HG03442 (cell line): ENCODE results near the gene CD22.

Experiments used
- ATAC-seq: cut with Tn5 transposase; IDR thresholded peaks from one replicate; pipeline ENCODE4 v1.9.1; 2021; ENCODE audit warnings: mild to moderate bottlenecking, moderate library complexity; ENCODE audit not compliant: unreplicated experiment

CD22 gene

DNA sequence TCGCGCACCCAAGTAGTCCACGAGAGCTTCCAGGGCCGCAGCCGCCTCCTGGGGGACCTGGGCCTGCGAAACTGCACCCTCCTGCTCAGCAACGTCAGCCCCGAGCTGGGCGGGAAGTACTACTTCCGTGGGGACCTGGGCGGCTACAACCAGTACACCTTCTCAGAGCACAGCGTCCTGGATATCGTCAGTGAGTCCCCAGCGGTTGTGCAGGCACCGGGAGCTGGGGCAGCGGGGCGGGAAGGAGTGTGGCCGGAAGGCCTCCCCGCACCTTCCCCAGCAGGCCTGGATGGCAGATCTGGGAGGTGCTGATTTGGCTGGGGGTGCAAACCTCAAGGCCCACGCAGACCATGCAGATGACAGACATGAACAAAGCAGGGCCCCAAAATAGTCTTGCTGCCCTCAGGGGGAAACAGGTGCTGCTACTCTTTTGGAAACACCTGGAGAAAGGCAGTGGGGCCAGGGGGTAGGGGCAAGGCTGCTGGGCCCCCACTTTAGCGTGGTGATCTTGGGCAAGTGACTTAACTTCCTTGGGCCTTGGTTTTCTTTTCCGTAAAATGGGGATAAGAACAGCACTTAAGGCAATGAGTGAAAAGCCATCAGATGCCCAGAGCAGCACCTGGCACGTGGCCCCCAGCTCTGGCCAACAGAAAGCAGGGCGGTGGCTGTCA, 33.1 kb upstream of the CD22 start:
- no peak for ATAC-seq

DNA sequence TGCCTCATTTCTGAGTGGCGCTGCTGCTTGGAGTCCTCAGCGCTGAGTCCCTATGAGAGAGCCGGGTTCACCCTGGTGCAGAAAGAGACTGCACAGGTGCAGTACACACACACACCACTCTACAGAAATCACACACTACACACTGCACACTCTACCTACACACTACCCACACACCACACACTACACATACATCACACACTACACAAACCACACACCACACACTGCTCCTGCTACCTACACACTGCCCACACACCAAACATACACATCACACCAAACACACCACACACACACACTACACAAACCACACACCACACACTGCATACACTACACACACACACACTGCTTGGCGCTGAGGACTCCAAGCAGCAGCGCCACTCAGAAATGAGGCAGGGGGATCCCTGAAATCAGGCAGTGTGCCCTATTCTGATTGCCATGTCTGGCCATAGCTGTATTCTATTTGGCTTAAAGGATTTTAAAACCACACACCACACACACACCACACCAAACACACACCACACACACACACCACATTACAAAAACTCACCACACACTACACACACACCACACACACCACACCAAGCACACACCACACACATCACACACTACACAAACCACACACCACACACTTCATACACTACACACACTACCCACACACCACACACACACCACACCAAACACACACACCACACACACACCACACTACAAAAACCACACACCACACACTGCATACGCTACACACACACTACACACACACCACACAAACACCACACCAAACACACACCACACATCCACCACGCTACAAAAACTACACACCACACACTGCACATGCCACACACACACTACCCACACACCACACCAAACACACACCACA, 32.1 kb upstream of the CD22 start:
- ATAC-seq, result no peak

DNA sequence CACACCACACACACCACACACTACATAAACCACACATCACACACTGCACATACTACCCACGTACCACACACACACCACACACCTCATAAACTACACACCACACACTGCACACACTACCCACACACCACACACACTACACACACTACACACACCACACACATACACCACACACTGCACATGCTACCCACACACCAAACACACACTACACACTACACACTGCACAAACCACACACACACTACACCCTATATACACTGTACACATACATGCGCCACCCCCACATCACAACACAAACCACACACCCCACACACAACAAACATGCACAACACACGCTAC, 31.5 kb upstream of the CD22 start:
- no peak for ATAC-seq

DNA sequence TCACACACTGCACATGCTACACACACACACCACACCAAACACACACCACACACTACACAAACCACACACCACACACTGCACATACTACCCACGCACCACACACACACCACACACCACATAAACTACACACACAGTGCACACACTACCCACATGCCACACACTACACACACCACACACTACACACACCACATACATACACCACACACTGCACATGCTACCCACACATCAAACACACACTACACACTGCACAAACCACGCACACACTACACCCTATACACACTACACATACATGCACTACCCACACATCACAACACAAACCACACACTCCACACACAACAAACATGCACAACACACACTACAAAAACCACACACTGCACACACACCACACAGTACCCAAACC, 31.1 kb upstream of the CD22 start:
- no peak for ATAC-seq

DNA sequence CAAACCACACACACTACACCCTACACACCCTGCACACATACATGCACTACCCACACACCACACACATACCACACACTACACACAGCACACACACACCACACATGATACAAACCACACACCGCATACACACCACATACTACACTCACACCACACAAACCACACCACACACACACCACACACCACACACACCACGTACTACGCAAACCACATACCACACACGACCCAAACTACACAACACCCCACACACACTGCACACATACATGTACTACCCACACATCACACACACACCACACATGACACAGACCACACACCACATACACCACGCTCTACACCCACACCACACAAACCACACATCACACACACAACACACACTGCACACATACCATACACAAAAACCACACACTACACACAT, 30.4 kb upstream of the CD22 start:
- ATAC-seq, result no peak

DNA sequence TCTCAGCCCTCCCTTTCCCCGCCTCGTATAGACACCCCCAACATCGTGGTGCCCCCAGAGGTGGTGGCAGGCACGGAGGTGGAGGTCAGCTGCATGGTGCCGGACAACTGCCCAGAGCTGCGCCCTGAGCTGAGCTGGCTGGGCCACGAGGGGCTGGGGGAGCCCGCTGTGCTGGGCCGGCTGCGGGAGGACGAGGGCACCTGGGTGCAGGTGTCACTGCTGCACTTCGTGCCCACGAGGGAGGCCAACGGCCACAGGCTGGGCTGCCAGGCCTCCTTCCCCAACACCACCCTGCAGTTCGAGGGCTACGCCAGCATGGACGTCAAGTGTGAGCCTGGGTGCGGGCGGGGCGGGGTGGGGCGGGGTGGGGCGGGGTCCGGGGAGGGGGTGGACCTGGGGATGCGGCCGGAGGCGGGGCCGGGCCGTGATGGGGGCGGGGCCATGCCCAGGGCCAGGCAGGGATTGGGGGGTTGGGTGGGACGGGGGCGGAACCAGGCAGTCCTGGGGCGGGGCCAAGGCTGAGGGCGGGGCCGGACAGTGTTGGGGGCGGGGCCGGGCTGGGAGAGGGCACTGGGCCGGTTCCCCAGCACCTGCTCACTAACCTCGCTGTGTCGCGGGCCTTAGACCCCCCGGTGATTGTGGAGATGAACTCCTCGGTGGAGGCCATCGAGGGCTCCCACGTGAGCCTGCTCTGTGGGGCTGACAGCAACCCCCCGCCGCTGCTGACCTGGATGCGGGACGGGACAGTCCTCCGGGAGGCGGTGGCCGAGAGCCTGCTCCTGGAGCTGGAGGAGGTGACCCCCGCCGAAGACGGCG, 29.3 kb upstream of the CD22 start:
- no peak for ATAC-seq

DNA sequence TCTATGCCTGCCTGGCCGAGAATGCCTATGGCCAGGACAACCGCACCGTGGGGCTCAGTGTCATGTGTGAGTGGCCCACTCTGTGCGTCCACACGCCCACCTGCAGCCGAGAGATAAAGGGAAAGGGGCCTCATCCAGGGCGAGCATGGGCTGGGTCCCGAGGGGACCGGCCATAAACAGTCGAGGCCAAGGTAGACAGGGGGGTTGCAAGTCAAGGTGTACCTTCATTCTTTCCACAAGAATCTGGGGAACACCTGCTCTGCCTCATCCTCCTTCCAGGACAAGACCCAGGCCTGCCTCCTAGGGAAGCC, 28.7 kb upstream of the CD22 start:
- ATAC-seq, result no peak

DNA sequence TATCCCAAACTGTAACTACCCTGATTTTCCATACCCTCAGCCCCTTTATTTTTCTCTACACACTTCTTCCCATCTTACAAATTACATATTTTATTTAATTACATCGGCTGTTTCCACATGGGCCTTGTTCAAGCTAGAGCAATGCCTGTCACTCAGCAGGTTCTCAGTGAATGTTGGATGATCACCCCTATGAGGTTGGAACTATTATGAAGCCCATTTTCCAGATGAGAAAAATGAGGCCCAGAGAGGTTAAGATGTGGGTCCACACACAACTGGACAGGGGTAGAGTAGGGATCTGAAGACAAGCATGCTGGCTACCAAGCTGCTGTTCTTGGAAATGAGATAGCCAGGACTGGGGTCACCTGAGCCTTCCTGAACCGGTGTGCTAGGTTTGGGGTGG, 27.0 kb upstream of the CD22 start:
- ATAC-seq, result no peak

DNA sequence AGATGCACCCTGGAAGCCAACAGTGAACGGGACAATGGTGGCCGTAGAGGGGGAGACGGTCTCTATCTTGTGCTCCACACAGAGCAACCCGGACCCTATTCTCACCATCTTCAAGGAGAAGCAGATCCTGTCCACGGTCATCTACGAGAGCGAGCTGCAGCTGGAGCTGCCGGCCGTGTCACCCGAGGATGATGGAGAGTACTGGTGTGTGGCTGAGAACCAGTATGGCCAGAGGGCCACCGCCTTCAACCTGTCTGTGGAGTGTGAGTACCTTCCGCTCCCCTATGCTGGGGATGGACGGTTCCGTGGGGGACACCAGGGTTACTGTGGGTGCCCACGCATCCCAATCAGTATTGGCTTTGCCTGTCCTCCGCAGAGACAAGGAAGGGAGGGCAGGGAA, 26.5 kb upstream of the CD22 start:
- no peak for ATAC-seq

DNA sequence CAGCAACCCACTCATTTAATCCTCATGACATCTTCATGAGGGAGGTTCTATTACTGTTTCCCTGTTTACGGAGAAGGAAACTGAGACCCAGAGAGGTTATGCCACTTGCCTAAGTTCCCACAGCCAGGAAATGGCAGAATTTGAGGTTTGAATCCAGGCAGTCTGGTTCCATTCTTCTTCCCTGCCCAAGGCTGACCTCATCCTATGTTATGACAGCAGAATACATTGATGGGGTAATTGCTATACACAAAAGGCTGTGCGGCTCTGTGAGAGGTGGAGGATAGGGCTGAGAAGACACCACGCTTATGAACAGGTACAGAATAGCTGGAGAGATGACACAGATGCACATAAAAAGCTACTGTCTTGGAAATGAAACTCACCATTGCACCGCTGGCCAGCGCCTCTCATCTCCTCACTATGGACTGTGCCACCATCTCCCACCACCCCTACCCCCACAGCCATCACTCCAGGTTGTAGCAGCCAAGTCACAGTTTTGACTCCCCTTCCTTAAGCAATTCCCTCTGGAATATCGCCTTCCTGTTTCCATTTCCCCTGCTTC, 25.6 kb upstream of the CD22 start:
- no peak for ATAC-seq

DNA sequence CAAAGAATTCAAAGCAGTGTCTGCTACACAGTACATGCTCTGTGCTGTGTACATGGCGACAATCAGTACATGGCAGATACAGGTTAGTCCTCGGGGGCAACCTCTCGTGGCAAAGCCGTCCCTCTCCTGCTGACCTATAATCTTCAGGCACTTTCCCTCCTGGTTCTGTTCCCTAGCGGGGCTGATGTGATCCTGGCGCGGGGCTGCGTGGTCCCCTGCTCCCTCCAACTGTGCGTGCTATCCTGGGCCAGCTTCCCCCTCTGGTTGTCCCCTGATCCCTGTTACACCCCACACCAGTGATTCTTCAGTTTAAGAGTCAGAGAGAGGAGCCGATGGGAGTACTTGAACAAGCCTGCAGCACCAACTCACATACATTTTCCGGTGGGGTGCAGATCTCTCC, 25.0 kb upstream of the CD22 start:
- no peak for ATAC-seq

DNA sequence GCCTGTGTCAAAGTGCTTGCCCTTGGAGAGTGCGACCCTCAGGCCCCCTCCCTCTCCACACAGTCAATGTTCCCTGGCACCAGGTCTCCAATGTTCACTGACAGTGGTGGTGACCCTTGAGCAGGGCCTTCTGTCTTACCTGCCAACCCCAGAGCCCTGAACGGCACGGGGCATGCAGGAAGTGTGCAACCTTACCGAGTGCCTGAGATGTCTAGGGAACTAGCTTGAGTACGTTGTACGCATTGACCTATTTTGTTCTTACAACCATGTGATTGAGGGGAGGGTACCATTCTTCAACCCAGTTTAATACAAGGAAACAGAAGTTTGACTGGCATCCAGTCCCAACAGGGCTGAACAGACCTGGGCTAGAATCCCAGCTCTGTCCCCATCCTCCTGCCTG, 23.8 kb upstream of the CD22 start:
- ATAC-seq, result no peak

DNA sequence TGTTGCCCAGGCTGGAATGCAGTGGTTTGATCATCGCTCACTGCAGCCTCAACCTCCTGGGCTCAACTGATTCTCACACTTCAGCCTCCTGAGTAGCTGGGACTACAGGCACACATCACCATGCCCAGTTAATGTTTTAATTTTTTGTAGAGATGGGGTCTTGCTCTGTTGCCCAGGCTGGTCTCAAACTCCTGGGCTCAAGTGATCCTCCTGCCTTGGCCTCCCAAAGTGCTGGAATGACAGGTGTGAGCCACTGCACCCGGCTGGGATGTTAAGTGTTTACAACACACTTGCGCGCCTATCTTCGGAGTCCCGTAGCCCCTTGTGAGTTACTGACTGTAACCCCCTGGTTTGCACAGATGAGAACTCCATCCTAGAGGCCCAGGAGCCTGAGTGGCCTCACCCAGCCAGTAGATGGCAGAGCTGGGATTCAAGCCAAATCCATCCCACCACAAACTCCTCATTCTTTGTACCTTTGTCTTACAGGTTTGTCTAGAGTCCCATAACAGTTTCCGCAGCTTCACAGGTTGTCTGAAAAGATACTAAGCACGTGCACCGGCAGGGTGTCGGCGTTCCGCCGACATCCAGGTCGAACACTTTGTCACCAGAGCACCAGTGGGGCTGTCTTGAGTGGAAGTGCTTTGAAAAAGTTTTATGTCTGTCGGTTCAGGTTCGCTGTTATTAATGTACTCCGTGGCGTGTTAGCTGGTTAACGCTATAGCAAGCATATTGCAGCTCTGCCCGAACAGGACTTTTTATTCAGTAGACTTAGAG, 22.3 kb upstream of the CD22 start:
- ATAC-seq, result no peak

DNA sequence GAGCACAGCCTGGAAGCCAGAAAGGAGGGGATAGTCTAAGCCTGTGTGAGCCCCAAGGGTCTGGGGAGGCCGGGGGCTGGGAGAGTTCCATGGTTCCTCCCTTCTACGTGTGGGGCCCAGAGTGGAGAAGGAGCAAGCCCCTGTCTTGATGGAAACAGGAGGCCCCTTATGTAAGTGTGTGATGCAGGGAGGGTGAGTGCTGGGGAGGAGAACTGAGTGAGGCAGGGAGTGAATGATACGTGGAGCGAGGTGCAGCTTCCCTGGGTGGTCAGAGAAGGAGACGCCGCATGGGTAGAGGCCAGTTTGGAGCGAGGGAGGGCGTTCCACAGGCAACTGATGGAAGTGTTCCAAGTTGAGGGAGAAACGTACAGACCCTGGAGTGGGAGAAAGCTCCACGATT, 21.1 kb upstream of the CD22 start:
- no peak for ATAC-seq

DNA sequence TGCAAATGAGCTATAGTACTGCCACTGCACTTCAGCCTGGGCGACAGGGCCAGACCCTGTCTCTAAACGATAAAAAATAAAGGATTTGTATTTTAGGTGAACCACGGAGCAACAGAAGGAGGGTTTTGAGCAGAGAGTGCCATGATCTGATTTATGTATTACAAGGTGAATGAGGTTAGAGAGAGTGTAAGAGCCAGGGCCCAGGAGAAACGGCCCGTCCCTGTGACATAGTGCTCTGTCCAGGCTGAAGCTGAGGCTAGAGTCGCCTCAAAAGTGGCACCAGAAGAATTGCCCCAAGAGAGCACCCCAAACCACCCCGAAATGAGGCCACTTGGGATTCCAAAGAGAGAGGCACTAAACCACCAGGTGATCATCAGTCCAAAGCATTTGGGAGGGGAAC, 20.1 kb upstream of the CD22 start:
- no peak for ATAC-seq

DNA sequence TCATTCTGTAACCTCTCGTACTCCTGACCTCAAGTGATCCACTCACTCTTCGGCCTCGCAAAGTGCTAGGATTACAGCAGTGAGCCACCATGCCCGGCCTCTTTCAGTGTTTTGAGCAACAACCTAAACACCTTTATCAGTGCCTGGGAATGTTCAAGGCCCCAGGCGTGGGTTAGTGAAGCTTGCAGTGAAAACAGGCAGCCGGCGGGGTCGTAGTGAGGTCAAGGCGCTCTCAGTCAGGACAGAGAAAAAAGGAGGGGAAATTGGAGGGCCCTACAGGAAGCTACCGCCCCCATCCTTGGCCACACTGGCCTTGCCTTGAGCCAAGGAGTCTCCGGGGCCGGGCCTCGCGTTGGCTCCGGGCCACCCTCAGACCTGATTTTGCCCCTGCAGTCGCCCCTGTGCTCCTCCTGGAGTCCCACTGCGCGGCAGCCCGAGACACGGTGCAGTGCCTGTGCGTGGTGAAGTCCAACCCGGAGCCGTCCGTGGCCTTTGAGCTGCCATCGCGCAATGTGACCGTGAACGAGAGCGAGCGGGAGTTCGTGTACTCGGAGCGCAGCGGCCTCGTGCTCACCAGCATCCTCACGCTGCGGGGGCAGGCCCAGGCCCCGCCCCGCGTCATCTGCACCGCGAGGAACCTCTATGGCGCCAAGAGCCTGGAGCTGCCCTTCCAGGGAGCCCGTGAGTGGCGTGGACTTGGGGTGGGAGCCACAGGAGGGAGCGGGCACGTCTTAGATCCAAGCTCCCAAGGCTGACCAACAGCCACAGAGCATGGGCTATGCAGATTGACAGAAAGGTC, 19.3 kb upstream of the CD22 start:
- no peak for ATAC-seq

DNA sequence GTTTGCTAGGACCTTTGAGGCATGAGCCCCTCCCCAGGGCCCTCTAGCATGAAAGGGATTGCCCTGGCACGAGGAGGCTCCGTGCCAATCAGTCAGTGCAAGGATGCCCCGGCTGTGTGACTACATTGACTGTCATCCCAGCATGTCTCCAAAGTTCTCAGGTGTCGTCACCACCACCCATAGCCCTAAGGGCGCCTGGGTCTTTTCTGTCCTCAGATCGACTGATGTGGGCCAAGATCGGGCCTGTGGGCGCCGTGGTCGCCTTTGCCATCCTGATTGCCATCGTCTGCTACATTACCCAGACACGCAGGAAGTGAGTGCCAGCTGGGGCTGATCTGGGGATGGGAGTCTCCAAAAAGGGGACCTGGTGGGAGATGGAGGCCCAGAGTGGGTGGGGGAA, 18.7 kb upstream of the CD22 start:
- no peak for ATAC-seq

DNA sequence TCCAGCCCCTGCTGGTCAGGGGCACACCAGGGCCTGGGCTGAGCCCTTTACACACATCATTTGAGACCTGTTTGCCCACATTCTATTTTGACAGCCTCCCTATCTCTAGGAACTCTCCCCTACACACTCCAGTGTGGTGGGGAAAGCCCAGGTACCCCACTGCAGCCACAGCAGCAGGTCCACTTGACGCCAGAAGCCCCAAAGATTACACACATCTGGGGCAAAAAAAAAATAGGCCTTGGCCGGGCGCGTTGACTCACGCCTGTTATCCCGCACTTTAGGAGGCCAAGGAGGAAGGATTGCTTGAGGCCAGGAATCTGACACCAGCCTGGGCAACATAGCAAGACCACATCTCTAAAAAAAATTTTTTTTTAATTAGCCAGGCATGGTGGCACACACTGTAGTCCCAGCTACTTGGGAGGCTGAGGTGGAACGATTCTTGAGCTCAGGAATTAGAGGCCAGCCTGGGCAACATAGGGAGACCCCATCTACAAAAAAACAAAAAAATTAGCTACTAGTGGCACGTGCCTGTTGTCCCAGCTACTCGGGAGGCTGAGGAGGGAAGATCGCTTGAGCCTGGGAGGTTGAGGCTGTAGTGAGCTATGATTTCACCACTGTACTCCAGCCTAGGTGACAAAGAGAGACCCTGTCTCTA, 18.0 kb upstream of the CD22 start:
- no peak for ATAC-seq

DNA sequence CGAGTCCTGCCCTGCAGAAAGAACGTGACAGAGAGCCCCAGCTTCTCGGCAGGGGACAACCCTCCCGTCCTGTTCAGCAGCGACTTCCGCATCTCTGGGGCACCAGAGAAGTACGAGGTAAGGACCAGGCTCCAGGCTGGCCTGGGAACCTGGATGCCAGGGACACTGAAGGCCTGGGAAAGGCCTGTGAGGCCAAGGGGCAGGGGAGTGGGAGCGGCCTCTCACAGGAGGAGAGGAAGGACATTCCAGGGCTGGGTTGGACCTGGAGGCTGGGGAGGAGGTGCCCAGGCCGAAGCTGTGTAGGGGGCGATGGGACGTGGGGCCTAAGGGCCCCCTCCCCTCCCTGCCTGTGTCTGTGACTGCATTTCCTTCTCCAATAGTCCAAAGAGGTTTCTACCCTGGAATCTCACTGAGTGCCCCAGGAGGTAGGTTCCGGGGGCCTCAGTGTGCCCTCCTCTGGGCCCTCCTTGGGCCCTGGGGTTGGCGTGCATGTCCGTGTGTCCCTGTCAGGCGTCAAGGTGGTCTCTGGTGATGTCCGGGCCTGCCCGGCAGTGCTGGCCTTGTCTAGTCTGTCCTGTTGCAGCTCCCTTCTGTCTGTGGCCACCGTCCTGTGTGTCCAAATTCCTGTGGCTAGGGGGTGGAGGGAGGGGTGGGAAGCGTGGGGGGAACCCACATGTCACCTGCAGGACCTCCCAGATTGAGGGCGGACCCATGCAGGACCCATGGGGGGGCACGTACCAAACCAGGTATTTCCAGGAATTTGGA, 16.9 kb upstream of the CD22 start:
- ATAC-seq, result no peak
